ENCODE data around the gene ANKRD53.

Gene ANKRD53

GRCh38 chr2:70988151-70988550, 9.7 kb downstream of the ANKRD53 start:
- H3K27ac ChIP-seq: no peak overlapping the region
- TF ChIP-seq CTCF (IDR thresholded peaks at IDR 0.05): no peak

GRCh38 chr2:70988726-70989648, 10.6 kb downstream of the ANKRD53 start:
- TF ChIP-seq ZFX (IDR thresholded peaks at IDR 0.05; ENCODE audit: borderline replicate concordance) (no peak), CTCF (IDR thresholded peaks at IDR 0.05) (no peak)
- no peak overlapping the region for H3K27ac ChIP-seq

DNA sequence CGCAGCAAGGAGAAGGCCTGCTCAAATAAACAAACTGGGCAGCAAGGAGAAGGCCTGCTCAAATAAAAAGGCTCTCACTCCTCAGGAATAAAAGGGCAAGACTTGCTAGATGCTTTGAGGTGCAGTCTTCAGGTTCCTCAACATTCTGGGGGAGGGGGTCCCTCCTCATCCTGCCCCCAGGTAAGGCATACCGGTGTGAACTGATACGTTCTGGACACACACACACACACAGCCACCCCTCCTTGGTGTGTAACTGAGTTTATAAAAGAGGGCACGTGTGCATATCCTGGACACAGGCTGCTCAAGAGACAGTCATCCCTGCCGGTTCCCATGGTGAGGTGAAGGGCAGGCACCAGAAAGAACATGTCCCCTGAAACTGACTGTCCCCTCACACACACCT, 11.8 kb downstream of the ANKRD53 start:
- TF ChIP-seq CTCF (IDR thresholded peaks at IDR 0.05) (no peak), ZFX (IDR thresholded peaks at IDR 0.05; ENCODE audit: borderline replicate concordance) (no peak)
- H3K27ac ChIP-seq: no peak overlapping the region

- H3K27ac ChIP-seq: no peak overlapping the region
- no peak for TF ChIP-seq CTCF (IDR thresholded peaks at IDR 0.05)
- TF ChIP-seq ZFX (IDR thresholded peaks at IDR 0.05; ENCODE audit: borderline replicate concordance): no peak
Observed at GRCh38 chr2:70991142-70991541, 12.7 kb downstream of the ANKRD53 start.

GRCh38 chr2:70991742-70992141, 13.3 kb downstream of the ANKRD53 start:
- TF ChIP-seq CTCF (IDR thresholded peaks at IDR 0.05) (no peak), ZFX (IDR thresholded peaks at IDR 0.05; ENCODE audit: borderline replicate concordance) (no peak)
- H3K27ac ChIP-seq: no peak overlapping the region

DNA sequence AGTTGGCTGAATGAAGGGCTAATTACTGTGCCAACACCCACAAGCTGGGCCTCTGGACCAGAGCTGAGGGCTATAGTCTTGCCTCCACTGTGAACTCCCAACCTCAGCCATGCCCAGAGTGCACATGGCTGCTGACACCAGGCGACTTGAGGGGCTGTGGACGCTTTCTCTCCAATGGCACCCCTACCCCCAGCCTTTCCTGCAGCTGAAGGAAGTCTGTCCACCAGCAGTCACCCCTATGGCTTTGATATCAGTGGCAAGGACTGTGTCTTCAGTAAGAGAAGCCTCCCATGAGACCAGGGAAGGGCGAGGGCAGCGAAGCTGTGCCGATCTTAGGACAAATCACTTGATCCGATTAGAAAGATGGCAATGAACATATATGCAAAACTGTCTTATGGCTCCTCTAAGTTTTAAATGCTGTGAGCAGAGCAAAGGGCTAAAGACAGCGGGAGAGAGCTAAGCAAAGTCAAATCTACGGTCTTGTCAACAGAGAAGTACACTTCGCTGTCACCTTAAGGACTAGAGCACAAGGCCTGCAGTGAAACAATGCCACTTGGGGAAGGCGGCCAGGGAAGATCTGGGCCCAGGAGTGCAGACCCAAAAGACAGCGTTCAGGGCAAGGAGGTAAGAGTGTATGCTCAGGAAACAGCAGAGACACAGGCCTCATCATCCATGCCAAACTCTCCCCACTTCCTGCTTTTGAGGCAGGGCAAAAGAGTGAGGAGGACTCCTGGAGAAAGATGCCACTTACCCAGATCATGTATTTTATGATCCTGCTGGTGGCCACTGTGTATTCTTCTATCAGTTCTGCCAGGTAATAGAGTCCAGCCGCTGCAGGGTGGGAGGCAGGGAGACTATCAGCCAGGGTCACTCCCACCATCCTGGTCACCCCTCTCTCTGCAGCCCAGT, 14.8 kb downstream of the ANKRD53 start:
- no peak for TF ChIP-seq CTCF (IDR thresholded peaks at IDR 0.05)
- TF ChIP-seq ZFX (IDR thresholded peaks at IDR 0.05; ENCODE audit: borderline replicate concordance): no peak
- H3K27ac ChIP-seq: no peak overlapping the region
